ENCODE data around the gene KIF2C.

- TF ChIP-seq CTCF (conservative IDR thresholded peaks at IDR 0.05 in 1 of 2, IDR thresholded peaks at IDR 0.05 in 1 of 2; ENCODE audit: low read depth in 1 of 2, low read length in 2 of 2) (no peak), EZH2 (IDR thresholded peaks at IDR 0.05; ENCODE audit: low read length, missing control alignments) (no peak)
Measured at GRCh38 chr1:44776730-44777068, 37.1 kb downstream of the KIF2C start.
